HG03159 (cell line): Measurements from ENCODE around the gene DCDC2.
"Not testable (repeated sequence)": the region's sequence is repeated elsewhere in the genome, so short reads cannot be mapped to it uniquely, and the experiment has no call there.

Experiments
- ATAC-seq: cut with Tn5 transposase; IDR thresholded peaks from one replicate; pipeline ENCODE4 v1.9.1; 2021; ENCODE audit warnings: mild to moderate bottlenecking, moderate library complexity; ENCODE audit not compliant: unreplicated experiment

The DCDC2 gene

DNA sequence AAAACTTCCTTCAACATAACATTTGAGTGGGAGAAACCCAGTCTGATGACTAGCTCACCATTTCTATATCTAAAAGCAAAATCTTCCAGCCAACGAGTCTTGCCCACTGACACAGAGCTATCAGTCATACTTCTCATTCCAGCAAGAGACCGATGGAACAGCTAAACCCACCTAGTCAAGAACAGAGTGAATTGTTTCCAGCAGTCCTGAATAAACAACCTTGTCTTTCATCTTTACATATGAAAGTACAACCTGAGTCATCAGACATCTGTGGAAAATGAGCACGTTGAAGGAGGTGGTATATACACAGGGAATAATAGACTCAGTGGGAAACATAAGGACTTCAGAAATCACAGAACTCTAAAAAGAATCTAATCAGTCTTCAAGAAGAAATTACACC, 208.0 kb downstream of the DCDC2 start:
- ATAC-seq = no peak

DNA sequence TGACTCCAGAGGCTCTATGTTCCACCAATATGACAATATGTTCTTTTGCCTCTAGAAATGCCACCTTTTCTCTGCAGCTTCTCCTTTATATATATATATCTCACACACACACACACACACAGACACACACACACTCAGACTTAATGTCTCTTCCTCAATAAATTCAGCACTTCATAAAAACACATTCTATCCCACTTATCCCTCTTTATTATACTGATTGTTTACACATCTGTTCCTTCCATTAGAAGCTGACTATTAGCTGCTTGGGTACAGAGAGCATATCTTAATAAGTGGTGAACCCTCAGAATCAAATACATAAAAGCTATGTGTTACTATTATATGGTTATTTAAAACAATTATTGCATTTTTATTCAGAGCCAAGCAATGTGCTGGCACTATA, 208.6 kb downstream of the DCDC2 start:
- no peak for ATAC-seq

DNA sequence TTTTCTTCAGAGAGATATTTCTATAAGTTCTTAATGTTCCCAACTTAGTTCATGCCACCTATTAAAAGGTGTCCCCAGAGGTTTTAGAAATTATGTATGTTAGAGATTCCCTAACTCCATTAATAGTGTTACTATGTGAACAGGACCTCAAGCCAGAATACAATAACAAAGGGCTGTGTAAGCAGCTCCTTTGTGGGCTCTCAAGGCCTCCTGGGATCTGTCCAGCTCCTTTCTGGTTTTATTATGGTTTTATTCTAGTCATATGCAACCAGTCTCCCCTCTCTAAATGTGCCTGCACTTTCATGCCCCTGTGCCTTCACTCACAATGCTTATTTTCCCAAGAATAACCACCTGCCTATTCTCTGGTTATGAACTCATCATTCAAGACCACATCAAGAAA, 209.2 kb downstream of the DCDC2 start:
- ATAC-seq = no peak

DNA sequence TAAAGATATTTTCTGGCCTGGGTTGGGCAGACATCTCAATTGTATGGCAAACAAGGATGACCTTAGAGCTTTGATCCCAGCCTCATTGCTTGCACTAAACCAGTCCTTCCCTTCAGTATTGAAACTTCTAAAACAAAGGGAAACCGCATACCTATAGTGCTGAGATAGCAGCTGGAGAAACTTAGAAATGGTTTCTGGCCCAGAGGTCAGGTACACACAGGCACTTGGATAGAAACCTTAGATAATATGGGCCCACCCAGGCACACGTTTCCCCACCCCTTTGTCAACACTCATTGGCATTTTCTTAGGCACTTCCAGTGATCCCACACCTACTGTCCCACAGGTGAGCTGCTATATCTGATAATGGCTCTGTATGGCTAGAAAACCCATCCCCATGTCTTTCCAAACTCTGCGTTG, 209.7 kb downstream of the DCDC2 start:
- no peak for ATAC-seq

DNA sequence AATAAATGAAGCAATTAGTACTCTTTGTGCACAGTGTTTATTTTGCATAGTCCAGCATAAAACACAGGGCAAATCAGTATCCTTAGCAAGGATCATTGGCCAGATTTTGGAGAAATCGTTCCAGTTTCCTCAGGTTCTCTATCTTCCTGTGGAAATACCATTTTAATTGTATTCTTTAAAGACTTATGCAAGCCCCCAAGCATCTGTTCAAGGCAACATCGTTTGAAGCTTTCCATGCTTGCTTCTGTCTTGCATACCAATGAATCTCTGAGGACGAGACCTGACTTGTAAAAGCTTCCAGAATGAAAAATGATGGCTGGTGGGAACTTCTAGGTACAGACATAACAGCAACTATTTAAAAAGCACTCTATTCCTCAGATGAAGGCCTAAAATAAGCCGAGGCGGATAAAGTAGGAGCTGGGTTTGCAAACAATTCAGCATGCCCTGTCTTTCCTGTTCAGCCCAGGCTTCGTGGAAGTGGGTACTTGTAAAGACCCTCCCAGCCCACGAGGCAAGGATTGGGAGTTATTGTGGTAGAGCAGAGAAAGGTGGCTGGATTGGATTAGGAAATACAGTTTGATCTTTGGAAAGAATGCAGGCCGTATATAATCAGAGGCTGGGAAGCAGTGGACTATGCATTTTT, 210.2 kb downstream of the DCDC2 start:
- ATAC-seq = no peak

DNA sequence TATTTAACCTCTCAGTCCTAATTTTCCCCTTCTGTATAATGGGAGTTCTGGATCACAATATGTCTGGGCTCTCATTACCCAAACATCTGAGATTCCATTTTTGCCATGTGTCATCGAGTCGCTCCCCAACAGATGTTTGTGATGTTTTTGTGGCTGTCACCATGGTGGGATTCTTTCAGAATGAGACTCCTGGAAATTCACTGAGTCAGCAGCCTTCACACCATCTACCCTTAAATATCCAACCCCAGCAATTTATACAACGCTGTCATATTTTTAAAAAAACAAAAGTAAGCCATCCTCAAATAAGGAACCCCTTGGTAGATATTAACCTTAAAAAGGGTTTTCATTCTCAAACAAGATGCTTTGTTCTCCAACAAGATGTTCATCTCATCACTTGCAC, 211.0 kb downstream of the DCDC2 start:
- ATAC-seq = no peak

DNA sequence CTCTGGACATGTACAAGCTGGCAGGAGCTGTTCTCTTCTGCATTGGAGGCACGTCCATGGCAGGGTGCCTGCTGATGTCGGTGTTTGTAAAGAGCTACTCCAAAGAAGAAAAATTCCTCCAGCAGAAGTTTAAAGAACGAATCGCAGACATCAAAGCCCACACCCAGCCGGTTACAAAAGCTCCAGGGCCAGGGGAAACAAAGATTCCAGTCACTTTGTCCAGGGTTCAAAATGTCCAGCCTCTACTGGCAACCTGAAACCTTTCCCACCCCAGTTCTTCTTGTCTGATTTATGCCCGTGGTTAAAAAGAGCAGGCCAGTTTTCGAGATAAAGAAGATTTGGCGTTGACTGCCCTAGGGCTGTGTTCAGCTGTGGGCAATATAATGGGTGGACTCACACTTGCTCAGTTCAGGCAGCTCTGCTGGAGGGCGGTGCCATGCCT, 212.1 kb downstream of the DCDC2 start:
- no peak for ATAC-seq

DNA sequence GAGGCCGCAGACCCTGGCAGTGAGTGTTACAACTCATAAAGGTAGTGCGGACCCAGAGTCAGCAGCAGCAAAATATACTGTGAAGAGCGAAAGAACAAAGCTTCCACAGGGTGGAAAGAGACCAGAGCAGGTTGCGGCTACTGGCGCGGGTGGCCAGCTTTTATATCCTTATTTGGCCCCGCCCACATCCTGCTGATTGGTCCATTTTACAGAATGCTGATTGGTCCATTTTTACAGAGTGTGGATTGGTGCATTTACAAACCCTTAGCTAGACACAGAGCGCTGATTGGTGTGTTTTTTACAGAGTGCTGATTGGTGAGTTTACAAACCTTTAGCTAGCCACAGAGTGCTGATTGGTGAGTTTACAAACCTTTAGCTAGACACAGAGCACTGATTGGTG, 215.1 kb downstream of the DCDC2 start:
- not testable (repeated sequence) for ATAC-seq

DNA sequence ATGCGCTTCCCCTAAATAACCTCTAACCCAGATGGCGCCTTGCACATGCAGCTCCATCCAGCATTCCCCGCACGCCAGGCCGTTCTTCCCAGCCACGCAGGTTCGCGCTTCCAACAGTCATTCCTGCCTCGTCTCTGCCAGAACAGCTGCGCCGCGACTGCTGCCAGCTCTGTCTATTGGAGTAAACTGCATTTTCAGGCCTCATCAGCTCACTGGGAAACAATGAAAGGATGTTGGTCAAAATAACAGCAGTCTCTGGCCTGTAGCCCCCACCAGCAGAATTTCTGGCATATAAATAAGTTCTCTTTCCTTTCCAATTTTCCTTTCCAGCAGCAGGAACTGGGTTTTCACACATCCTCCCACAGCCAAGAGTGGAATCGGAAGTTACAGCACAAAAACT, 217.3 kb downstream of the DCDC2 start:
- no peak for ATAC-seq

DNA sequence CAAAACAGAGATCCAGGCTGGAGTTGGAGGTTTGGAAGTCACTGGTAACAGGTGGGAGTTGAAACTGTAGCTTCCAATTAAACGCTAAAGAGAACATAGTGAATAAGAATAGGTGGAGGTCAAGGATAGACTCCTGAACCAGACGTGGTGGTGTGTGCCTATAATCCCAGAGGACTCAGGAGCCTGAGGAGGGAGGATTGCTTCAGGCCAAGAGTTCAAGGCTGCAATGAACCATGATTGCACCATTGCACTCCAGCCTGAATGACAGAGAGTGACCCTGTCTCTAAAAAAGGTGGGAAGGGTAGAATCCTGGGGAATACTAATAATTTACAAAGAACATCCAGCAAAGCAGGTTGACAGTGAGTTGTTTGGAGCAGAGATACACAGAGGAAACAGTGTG, 218.2 kb downstream of the DCDC2 start:
- no peak for ATAC-seq

DNA sequence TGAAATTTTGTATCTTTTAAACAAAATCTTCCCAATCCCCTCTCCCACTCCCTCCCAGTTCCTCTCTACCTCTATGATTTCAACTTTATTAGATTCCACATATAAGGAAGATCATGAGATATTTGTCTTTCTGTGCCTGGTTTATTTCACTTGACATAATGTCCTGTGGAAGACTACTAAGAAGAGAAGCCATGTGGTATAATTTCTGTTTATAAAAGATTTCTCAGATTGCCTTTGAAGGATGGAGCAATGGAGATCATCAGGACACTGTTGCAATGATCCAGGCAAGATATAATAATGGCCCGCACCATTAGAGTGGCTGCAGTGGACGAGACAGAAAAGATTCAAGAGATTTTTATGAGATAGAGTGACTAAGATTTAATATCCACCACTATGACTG, 218.8 kb downstream of the DCDC2 start:
- ATAC-seq = no peak

DNA sequence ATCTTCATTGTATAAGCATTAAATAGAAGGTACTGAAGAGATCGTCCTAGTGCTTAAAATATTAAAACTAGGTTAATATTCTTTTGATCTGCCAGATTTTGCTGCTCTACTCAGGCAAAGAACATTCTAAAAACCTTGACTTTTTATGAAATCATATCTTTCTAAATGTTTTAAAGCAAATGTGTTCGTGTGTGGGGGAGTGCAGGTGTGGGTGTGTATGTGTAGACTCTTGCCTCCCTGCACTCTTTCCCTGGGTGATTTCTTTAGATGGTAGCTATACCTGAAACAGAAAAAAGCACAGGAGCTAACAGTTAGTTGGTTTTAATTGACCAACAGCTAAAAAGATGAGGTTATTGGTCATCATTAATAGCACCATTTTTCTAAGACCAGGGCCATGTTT, 226.1 kb downstream of the DCDC2 start:
- ATAC-seq = no peak

DNA sequence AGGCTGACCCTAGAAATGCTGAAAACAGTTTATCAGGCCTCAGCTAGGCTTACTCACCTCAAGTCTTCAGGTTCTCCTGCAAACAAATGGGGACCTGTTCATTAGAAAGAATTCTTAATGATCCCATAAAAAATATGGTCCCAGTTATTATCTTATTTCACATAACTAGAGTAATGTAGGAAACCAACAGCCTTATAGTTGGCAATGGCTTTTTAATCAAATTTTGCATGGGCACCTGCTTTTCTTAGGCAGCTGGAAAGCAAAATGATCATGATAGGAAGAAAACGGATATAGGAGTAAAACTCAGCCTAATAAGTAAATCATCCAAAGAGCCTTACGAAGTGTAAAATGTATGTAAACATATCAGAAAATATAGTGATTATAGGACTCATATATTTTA, 230.5 kb downstream of the DCDC2 start:
- ATAC-seq = no peak

DNA sequence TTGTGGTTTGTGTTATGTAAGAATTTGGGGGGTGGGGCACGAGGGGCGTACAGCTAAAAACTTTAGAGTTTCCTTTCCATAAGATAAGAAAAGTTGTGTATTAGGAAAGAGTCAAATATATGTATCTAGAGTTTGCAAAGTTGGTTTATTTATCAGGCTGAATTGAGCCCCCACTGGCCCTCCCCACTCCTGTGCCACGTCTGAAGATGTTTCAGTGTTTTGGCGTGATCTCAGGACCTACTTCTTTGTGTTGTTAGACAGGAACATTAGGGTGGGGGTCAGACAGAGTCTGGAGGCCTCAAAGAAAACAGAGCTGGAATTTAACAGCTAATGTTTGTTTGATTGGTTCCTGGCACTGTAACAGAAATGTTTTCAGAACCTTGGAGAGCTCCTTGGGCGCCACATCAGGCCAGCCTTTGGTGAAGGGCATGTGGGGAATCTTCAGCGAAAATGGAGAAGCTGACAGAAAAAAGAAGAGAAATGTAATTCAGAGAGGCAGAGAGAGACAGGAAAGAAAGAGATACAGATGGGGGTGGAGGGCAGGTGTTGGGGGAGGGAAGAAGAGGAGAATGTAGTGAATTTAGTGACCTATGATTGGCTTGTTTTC, 231.2 kb downstream of the DCDC2 start:
- peak; percentile 83 for ATAC-seq

DNA sequence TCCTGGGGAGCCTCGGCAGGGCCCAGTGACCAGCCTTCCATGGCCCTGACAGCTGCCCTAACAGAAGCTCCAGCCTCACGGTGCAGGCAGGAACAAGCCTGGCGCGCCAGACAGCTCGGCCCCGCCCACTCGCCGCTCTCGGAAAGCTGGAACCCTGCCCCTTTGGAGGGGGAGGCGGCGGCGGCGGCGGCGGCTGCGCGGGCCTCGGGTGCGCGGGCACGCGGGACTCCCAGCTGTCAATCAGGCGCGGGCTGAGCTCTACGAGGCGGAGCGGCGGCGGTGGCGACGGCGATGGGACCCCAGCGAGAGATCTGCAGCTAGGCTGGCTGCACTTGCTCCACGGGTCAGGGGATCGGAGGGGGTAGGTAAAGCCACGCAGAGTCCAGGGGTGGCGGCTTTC, 231.9 kb downstream of the DCDC2 start, which contains the start of gene NRSN1:
NRSN1 (plus strand) TSS at position 236 of the 400 bp plus-strand sequence. CDS start 8,113 bp downstream, outside the sequence.
- no peak for ATAC-seq

DNA sequence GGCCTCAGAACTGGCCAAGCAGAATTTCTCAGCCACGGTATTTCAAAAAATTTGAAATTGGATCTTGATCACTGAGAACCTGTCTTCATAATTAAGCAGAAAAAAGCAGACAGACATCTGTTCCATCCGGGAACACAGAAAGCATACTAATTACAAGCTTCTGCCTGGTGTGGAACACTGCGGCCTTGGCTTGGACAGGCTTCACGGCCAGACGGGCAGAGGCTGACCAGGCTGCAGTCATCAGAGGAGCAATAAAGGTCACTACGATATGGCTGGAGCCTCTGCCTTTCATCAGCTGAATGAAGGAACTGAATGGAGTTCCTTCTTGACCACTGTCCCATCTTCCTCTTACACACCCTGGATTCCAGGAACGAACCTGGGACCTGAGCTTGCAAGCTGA, 235.7 kb downstream of the DCDC2 start:
- ATAC-seq = no peak
